ENCODE results near the gene ABCC1. TPM values are rescaled to one million over a fixed set of nuclear protein-coding genes. Genes with fewer than 3 reads are reported as not detected.

ABCC1 gene
- total RNA-seq, 4 donors from 2014 or later: 17.3 to 105 (median 28.3) TPM

DNA sequence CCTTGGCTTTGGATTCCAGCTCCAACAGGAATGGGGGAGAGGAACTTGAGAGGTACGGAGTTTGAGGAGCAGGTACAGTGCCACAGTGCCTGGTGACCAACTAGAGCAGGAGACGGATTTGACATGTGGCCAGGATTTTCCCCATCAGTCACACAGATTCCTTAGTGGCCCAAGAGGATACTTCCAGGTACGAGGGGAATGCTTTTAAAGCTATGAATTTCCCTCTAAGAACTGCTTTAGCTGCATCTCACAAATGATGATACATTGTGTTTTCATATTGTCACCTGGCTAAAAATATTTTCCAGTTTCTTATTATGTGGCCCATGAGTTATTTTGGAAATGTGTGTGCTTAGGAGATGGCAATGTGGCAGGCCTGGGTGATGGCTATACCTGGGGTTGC is 175.6 kb downstream of the ABCC1 start:
- no peak for DNase-seq
- peaks cover 0 to 3% (median 0%) of the 10 kb centered on the region in 4 donors for H3K9me3 ChIP-seq
- TF ChIP-seq, protein P1, sequence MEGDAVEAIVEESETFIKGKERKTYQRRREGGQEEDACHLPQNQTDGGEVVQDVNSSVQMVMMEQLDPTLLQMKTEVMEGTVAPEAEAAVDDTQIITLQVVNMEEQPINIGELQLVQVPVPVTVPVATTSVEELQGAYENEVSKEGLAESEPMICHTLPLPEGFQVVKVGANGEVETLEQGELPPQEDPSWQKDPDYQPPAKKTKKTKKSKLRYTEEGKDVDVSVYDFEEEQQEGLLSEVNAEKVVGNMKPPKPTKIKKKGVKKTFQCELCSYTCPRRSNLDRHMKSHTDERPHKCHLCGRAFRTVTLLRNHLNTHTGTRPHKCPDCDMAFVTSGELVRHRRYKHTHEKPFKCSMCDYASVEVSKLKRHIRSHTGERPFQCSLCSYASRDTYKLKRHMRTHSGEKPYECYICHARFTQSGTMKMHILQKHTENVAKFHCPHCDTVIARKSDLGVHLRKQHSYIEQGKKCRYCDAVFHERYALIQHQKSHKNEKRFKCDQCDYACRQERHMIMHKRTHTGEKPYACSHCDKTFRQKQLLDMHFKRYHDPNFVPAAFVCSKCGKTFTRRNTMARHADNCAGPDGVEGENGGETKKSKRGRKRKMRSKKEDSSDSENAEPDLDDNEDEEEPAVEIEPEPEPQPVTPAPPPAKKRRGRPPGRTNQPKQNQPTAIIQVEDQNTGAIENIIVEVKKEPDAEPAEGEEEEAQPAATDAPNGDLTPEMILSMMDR (IDR thresholded peaks at IDR 0.05): no peak
- TF ChIP-seq POLR2A (IDR thresholded peaks at IDR 0.05): no peak
- H3K4me3 ChIP-seq: no peak overlapping the region
- peaks cover 0 to 2% (median 0%) of the 10 kb centered on the region in 4 donors for H3K4me1 ChIP-seq
- H3K27ac ChIP-seq: no peak overlapping the region
- no peaks in the 10 kb centered on the region for H3K27me3 ChIP-seq
- peaks cover 0 to 46% (median 0%) of the 10 kb centered on the region in 3 donors for H3K36me3 ChIP-seq

DNA sequence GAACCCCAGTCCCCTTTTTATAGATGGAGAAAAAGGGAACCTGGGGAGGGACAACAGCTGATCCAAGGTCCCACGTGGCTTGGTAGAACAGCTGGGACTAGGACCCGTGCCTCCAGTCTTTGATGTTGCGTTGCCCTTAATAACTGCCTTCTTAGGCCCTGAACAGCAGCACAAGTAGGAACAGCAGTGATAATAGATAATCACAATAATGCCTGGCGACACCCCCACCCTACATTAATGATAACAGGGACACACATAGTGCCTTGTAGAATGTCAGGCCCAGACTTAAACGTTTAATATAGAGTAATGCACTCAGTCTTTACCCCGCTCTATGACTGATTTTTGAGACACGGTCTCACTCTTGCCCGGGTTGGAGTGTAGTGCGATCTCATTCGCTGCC is 177.5 kb downstream of the ABCC1 start:
- Histone ChIP-seq H3K4me3 (no peak overlapping the region), H3K27me3 (no peaks in the 10 kb centered on the region), H3K9me3 (peaks cover 0 to 3% (median 0%) of the 10 kb centered on the region in 4 donors), H3K36me3 (peaks cover 0 to 53% (median 0%) of the 10 kb centered on the region in 3 donors), H3K4me1 (no peaks in the 10 kb centered on the region), H3K27ac (no peak overlapping the region)
- DNase-seq: no peak
- TF ChIP-seq POLR2A (IDR thresholded peaks at IDR 0.05): no peak
- TF ChIP-seq, protein P1 (IDR thresholded peaks at IDR 0.05): no peak

DNA sequence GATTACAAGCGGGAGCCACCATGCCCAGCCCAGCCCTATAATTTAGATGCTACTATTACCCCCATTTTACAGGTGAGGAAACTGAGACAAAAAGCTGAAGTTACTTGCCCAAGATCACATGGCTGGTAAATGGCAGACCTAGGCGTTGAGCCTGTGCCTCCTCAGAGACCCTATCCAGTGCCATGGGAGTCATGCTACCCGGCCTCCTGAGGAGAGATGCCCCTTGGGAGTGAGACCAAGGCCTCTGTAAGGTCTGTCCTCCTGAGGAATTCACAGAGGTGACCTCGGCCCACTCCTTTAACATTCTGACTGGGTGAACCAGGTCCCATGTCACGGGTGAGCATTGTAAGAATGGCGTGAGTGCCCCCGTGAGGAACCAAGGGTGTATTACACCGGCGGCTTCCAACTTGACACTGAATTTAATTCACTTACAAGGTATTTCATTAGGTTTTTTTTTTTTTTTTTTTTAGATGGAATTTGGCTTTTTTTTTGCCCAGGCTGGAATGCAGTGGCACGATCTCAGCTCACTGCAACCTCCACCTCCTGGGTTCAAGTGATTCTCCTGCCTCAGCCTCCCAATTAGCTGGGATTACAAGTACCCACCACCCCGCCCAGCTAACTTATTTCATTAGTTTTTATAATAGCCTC is 178.2 kb downstream of the ABCC1 start:
- Histone ChIP-seq H3K4me3 (no peak overlapping the region), H3K27me3 (no peaks in the 10 kb centered on the region), H3K36me3 (peaks cover 0 to 50% (median 0%) of the 10 kb centered on the region in 3 donors), H3K9me3 (peaks cover 0 to 3% (median 0%) of the 10 kb centered on the region in 4 donors), H3K4me1 (no peaks in the 10 kb centered on the region), H3K27ac (peak overlapping the region in 1 of 4 donors; percentile 35)
- TF ChIP-seq POLR2A (IDR thresholded peaks at IDR 0.05): no peak
- TF ChIP-seq, protein P1 (IDR thresholded peaks at IDR 0.05): peak; percentile 87 to 91 (median 89)
- peak; percentile 63 to 85 (median 77) for DNase-seq

DNA sequence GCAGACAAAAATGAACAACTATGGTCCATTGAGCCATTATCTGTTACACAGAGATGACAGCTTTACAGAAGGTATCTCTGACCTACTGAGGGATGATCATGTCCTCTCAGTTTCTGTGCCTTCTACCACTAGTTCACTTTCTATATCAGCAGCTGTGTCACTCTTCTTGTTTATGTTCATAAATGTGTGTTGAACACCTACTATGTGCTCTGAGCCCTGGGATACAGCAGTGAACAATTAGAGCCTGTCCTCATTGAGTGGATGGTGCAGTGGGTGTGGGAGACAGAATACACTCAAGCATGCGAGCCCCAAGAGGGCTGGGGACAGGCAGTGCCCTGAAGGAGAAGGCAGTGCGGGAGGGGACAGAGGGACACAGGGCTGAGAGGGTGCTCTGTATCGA is 181.8 kb downstream of the ABCC1 start:
- Histone ChIP-seq H3K9me3 (no peaks in the 10 kb centered on the region), H3K27ac (no peak overlapping the region), H3K4me3 (no peak overlapping the region), H3K4me1 (no peaks in the 10 kb centered on the region), H3K27me3 (no peaks in the 10 kb centered on the region), H3K36me3 (peaks cover 0 to 49% (median 0%) of the 10 kb centered on the region in 3 donors)
- TF ChIP-seq, protein P1 (IDR thresholded peaks at IDR 0.05): no peak
- no peak for TF ChIP-seq POLR2A (IDR thresholded peaks at IDR 0.05)
- DNase-seq: no peak

GRCh38 chr16:16131659-16132058 is 182.2 kb downstream of the ABCC1 start:
- Histone ChIP-seq H3K4me3 (no peak overlapping the region), H3K27ac (no peak overlapping the region), H3K4me1 (no peaks in the 10 kb centered on the region), H3K9me3 (no peaks in the 10 kb centered on the region), H3K27me3 (no peaks in the 10 kb centered on the region), H3K36me3 (peaks cover 0 to 54% (median 0%) of the 10 kb centered on the region in 3 donors)
- TF ChIP-seq, protein P1 (IDR thresholded peaks at IDR 0.05): no peak
- TF ChIP-seq POLR2A (IDR thresholded peaks at IDR 0.05): no peak
- DNase-seq: no peak

Measured in Peyer's patch (tissue), 4 donors.